GM10248 (cell line): ENCODE data around the gene TMUB1.

Experiments used
- CTCF ChIA-PET: fragments of 300-600 bp; sonication (Branson Sonifier 250); formaldehyde crosslinking; extraction: SDS; loops from one replicate; lab custom pipeline; 2021; ENCODE audit warnings: antibody characterized with exemption; lab: Yijun Ruan, JAX
- POLR2A ChIA-PET: fragments of 350-650 bp; sonication (Branson Sonifier 250); formaldehyde crosslinking; extraction: SDS; loops from one replicate; lab custom pipeline; 2020; ENCODE audit warnings: antibody characterized with exemption; lab: Yijun Ruan, JAX
- DNase-seq: peaks from one replicate; pipeline ENCODE4 v3.0.0; 2012; ENCODE audit errors: extremely low spot score
- CTCF ChIP-seq: IDR thresholded peaks from 2 replicates; pipeline ENCODE4 v1.5.1; 2012; ENCODE audit warnings: mild to moderate bottlenecking, low read depth; ENCODE audit errors: extremely low read depth, missing control alignments, control extremely low read depth

TMUB1 gene

GRCh38 chr7:151083071-151083823, at the start of gene TMUB1:
TSS of gene TMUB1 (minus strand) at chr7:151083493. CDS start at chr7:151082563, 930 bp downstream.
- CTCF ChIA-PET, result interaction anchor here (1.2 to 1.9 kb wide), 2 partner anchors 27 to 65 kb away, joined by 4 read pairs; no protein-coding TSS in a partner anchor

GRCh38 chr7:151132461-151133205, 49.3 kb upstream of the TMUB1 start:
- DNase-seq, result no peak
- no peak for TF ChIP-seq CTCF
- ChIA-PET CTCF (interaction anchor here (1.2 to 1.6 kb wide), 2 partner anchors 19 to 20 kb away, joined by 3 to 4 read pairs; no protein-coding TSS in a partner anchor), POLR2A (no interaction called here)

More at GRCh38 chr7:151083071-151083823, at the start of gene TMUB1:
- POLR2A ChIA-PET, result no interaction called here
- no peak for TF ChIP-seq CTCF
- DNase-seq, result peak; percentile 86

- DNase-seq, result no peak
- POLR2A ChIA-PET, result no interaction called here
- CTCF ChIA-PET, result interaction anchor here (1.2 to 1.6 kb wide), 2 partner anchors 19 to 20 kb away, joined by 3 to 4 read pairs; no protein-coding TSS in a partner anchor
- no peak for TF ChIP-seq CTCF
Measured at GRCh38 chr7:151131592-151132293, 48.5 kb upstream of the TMUB1 start.

GRCh38 chr7:151131224-151131591, 47.9 kb upstream of the TMUB1 start:
- TF ChIP-seq CTCF, result no peak

GRCh38 chr7:151130741-151131157, 47.5 kb upstream of the TMUB1 start:
- TF ChIP-seq CTCF, result no peak
- no peak for DNase-seq
- ChIA-PET CTCF (no interaction called here), POLR2A (no interaction called here)

More at GRCh38 chr7:151131224-151131591, 47.9 kb upstream of the TMUB1 start:
- ChIA-PET CTCF (interaction anchor here (1.2 to 1.6 kb wide), 2 partner anchors 19 to 20 kb away, joined by 3 to 4 read pairs; no protein-coding TSS in a partner anchor), POLR2A (no interaction called here)
- DNase-seq, result no peak

- ChIA-PET CTCF (interaction anchor here (0.9 to 3.8 kb wide), 2 partner anchors 8 to 20 kb away, joined by 3 to 21 read pairs; no protein-coding TSS in a partner anchor), POLR2A (no interaction called here)
- TF ChIP-seq CTCF, result no peak
- DNase-seq, result no peak
Measured at GRCh38 chr7:151129960-151130591, 46.8 kb upstream of the TMUB1 start.
